ENCODE measurements around the gene IMMP1L.

IMMP1L gene

DNA sequence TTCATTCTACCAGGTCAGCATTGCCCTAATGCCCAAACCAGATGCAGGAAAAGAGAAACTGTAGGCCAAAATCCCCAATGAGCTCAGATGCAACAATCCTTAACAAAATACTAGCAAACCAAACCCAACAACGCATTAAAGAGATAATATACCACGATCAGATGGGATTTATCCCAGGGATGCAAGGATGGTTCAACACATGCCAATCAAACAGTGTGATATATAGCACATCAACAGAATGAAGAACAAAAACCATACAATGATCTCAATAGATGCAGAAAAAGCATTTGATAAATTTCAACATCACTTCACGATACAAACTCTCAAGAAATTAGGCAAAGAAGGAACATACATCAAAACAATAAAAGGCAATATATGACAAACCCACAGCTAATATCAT is 45.0 kb downstream of the IMMP1L start:
- no peak for DNase-seq

DNA sequence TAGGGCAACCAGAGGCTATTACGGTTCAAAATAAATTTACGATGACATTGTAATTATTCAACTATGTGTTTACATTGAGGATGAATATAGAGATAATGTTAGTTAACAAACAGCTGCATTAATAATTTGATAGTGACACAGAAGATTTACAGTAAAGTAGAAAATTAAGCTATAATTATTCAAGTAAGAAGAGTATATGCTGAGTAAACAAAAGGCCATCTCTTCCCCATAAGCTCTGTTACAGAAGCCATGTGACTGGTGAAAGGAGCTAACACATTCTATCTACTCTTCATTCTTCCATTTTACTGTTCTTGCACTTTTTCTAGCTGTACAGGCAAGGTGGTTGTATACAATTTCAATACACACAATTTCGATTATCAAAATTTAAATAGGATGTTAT is 54.2 kb downstream of the IMMP1L start:
- no peak for DNase-seq

DNA sequence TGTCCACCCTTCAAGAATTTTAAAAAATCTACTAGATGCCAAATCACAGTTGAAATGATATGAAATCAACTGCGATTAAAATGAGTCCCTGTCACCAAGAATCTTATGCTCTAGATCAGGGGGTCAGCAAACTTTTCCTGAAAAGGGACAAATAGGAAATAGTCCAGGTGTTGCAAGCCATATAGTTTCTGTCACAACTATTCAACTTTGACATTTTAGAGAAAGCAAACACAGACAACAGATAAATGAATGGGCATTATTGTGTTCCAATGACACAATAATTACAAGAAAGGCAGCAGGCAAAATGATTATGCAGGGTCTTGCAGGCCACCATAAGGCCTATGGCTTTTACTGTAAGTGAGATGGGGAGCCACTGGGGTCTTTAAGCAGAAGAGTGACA is 58.6 kb downstream of the IMMP1L start:
- no peak for DNase-seq

DNA sequence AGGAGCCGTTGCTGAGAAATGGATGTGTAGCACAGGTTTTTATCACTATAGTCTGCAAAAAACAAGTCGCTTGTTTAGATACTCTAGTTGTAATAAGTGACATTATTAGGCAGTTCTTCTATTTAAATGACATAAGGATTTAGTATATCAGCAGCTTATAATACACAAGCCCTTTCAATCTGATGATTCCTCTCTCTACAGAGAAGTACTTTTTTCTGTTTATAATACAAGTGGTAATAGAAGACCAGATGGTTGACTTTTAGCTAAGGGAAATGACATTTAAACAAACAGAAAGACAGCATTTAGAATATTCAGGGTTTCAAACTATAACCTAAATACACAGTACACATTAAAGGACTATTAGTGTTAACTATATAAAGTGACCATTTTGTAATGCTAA is 60.4 kb downstream of the IMMP1L start:
- no peak for DNase-seq

DNA sequence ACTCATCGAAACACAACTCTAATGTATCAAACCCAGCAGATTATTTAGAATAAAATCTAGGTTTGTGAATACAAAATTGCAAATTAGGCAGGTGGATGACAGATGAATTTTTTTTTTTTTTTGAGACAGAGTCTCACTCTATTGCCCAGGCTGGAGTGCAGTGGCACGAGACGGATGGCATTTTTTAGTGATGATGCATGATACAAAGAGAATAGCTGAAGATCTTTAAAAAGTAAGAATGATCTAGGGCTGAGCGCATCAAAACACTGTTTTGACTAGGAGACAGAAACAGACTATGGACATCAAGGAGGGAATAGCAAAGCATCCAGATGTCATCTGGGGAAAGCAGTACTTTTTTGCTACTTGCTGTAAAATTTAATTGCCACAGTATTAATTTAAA is 63.8 kb downstream of the IMMP1L start:
- DNase-seq = no peak

DNA sequence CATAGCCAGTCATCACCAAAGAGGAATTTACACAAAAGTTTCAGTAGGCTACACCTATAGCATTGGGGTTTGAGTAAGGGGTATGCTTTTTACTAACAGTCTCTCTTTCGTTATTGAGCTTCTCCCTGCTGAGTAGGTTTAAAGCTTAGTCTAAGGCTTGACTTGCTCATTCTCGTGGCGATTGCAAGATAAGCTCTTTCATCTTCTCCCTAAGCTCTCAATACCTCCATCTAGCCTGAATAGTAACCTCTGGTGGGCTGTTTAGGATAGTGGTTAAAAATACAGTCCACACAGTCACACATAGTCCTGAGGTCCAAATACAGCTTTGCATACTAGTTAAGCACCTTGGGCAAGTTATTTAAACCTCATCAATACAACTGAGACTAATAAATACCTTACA is 65.6 kb downstream of the IMMP1L start:
- DNase-seq = no peak

DNA sequence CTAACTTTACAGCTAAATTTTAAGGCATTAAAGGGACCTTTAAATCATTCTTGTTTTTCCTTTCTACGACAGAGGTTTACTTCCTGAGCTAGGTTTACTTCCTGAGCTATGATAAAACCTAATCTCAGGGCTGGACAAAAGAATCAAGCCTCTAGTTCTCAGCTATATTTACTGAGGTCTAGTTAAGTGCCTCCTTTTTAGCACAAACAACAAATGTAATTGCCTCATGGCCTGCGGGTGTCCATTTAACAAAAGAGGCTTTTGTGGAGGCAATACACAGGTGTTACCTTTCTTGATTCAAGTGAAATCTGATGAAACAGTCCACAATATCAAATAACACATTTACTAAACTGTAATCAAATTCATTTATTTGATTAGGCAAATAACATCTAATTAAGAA is 67.3 kb downstream of the IMMP1L start:
- DNase-seq = no peak

DNA sequence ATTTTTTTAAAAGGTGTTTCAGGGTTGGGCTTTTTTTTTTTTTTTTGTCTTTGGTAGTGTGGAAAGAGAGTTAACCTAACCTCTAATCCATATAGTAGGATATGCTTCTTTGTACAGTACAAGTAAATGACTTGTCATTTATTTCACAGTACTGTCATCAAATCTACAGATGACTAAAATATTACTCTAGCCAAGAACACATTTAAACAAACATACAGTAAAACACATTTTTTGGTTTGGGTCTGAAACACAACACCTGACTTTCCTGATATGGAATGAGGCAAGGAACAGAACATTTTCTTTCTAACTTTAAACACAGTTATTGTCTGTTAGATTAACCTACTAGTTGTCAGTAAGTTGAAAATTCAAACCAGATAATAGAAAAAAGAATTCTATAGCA is 68.1 kb downstream of the IMMP1L start:
- DNase-seq = no peak

DNA sequence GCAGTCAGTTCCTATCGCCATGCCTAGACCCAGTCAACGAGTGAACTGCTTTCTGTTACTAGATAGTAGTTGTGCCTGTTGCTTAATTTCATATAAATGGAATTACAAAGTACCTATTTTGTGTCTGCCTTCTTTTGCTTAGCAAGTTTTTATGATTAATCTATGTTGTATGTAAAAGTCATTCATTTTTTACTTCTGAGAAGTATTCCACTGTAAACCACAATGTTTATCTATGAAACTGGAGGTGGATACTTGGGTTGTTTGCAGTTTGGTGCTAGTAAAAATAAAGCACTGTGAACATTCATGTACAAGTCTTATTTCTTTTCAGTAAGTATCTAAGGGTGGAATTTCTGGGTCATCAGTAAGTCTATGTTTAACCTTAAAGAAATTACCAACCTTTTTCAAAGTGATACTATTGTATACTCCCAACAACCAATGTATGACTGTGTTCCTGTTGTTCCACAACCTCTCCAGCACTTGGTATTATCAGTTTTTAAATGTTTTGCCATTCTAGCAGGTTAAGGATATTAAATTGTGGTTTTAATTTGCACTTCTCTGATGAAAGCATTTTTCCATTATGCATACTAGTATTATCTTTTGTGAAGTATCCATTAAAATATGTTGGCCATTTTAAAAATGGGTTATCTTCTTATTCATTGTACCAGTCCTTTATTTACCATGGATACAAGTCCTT is 71.5 kb downstream of the IMMP1L start:
- no peak for DNase-seq

DNA sequence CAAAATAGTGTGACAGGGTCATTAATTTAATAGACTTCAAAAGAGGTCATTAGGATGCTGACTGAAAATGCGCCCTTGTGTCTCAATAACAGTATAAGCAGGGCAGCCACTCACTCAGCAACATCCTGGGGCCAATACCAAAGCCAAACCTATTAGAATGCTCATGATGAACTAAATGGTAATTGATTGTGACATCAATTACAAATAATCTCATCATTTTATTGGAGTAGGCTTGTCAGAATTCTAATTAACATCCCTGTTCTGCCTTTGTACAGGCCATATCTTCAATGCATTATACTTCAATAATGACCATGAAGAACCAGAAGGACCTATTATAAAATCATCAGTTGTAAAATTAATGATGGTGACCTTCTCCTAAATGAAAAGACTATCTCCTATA is 75.6 kb downstream of the IMMP1L start:
- no peak for DNase-seq

DNA sequence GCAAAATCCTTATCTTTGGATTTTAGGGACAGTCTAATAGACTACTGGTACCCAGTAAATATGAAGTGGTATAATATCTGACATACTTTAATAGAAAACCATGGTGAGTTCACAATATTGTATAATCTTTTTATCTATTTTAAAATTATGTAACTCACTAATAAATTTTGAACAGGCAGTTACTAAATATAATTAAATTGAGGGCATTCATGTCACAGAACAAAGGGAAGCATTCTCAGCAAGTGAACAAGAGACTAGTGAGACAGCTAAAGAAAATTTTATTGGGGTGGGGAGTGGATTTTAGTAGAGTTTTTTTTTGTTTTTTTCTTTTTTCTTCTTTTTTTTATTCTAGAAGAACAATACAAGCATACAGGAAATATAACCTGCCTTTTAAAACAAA is 84.8 kb downstream of the IMMP1L start:
- no peak for DNase-seq

DNA sequence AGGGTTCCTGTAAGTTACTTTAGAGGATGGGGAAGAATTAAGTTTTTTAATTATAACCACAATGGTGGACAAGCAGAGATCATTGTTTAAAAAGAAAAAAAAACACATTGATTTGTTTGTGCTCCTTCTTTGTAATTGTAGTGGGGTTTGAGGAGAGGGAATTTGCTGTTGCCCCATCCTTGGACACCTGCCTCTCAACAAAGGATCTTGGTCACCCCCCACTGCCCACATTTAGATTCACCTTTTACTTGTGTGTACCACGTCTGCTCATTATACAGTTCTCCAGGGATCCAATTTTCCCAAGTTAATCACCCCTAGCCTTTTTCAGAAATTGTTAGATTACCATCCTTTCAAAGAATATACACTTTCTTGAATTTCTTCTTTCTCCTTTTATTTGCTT is 86.7 kb downstream of the IMMP1L start:
- DNase-seq = no peak

DNA sequence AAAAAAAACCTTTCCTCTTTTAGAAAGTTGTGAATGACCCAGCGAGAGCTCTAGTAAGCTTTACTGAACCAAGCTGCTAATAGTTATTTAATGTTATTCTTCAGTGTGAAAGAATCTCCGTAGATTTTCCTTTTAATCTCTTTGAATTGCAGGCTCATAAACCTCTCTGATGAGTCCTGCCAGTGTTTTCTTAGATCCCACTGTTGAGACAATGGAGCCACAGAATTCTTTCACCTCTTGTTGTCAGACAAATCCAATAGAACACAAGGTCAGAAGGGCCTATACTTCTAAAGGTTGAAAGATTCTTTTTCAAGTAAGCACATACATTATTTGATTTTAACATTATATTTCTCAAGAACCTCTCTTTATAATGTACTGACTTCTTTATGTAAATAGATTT is 87.6 kb downstream of the IMMP1L start:
- no peak for DNase-seq

DNA sequence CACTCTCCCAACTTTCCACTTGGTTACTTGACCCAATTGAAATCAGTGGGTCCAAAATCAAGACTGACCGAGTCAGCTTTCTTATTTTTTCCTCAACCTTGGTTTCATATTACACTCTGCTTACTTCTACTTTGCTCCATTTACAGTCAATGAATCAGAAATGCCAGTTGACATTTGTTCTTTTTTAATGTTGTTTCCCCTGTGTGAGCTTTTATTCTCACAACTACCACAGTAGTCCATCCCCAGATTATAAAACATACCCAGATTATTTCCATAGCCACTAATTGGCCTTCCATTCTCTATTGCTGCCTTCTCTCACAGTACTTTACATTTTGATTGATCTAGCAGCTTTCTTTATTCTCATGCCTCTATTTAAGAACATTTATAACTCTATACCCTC is 89.8 kb downstream of the IMMP1L start:
- DNase-seq = no peak

DNA sequence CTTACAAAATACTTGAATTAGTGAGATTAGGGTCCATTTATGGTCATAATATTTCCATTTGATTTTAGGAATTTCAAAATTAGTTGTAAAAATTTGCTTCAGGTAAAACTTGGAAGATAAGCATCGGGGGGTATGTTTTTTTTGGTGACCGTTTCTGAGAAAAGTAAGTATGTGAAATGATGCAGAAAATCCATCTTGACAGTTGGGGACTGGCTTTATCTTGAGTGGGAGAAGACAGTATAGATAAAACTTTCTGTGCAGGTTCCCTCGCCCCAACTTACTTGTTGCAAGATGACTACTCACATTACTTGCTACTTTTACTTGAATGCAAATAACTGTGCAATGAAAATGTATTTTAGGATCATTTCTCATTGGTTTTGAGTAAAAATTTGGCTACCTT is 90.3 kb downstream of the IMMP1L start:
- DNase-seq = no peak

DNA sequence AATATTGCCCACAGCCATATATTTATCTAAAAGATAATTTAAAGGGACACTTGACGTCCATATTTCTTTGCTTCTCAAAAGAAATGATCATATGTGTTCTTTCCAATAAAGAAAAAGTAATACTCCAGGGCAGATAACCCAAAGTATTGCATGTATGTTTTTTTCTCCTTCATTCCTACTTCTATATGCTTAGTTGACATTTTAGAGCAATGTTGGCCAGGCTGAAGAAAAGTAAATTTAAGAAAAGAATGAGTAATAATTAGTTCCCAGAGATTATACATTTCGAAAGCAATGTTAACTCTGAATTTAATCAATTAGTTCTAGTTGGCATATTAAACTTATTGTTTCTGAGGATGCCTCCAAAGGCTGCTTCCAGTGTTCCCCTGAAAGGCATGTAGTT is 91.6 kb downstream of the IMMP1L start:
- DNase-seq = no peak

DNA sequence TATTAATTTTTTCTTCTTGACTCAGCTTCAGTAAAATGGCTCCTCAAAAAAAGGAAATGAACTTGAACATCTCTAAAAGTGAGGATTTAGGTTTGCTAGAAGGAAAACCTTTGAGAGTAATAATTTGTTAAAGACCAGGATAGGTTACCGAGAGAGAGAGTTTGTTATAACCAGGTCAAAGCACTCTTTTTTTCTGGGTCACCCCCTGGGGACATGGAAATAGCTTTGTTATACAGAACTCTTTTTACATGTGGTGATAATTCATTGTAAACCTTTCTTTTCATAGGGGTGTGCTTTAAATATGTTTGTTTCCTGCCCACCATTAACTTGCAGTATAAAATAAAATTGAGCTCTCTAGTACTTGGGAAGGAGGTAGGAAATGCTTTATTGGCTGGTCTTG is 92.1 kb downstream of the IMMP1L start:
- DNase-seq = no peak

DNA sequence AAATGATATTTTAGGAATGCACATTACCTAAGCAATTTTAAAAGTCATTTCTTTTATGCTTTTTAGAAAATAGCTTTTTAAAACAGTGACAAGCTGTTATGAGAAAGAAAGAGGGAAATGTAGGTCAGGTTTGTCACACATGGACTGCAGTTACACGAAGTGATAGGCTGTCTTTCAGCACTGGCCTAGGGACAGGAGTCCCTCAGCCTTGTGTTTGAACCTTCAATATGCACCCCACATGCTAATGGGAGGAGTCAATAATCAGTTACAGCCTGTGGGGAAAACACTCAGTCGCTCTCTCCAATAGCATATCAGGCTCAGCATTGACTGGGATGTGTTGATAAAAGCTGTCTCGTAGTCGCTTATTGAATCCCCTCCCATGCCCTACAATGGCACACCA is 94.0 kb downstream of the IMMP1L start:
- no peak for DNase-seq

DNA sequence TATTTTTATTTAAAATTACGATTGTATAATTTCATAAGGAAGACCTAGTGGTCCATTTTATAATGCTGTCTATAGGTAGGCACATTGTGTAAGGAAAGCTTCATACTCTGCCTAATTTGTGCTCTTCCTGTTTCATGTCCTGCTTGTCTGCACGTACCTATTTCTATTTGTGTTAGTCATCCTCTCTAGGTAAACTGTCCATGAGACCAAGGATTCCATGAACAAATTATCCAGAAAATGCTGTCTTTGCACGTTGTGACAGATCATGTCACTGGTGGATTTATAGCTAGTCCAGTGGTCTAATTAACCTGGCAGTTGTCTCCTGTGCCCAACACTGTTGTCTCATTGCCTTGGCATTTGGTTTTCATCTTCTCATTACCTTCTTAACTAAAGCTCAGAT is 95.1 kb downstream of the IMMP1L start:
- no peak for DNase-seq

DNA sequence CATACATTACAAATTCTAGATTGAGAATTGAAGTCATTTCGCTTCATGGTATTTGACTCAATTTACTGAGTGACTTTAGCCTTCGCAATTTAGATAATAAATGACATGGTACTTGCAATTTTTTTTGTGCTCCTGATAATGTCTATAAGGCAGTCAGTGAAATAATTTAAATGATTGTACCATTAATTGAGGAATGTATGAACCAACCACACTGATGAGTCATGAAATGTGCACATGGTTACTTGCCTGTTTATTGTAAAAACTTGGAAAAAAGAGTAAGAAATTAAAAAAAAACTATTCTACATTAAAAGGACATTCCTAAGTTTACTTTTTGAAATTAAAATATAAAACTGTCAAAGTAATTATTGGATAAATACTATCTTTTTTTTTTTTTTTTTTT is 96.5 kb downstream of the IMMP1L start:
- DNase-seq = no peak

DNA sequence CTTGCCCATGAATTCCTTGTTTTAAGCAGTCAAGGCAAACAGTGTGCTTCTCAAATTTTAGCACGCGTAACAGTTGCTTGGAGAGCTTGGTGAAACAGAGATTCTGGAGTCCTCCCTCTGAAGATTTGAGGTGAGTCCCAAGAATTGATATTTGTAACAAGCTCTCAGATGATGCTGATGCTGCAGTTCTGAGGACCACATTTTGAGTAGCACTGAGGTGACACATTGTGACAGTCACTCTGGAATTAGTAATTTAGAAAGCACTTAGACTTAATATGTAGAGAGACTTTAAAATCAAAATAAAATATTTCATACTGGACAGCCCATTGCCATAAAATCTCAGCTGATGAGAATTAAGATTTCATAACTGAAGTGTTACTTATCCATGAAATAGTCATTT is 101.2 kb downstream of the IMMP1L start:
- DNase-seq = no peak

DNA sequence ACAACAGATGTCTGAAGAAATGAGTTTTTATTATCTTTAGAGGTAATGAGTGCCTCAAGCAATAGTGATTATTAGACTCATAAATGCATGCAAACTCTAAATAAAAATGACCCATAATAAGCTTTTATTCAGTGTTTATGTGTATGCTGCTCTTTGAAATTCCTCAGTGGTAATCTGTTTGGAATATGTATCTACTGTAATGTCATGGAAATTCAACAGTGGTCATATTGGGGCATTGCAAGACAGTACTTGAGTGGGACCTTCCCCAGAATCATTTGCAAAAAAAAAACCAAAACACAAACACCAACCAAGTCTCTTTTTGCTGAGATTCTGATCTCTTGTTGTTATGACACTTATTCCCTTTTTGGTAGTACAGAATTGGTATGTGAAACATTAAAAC is 104.8 kb downstream of the IMMP1L start:
- no peak for DNase-seq

DNA sequence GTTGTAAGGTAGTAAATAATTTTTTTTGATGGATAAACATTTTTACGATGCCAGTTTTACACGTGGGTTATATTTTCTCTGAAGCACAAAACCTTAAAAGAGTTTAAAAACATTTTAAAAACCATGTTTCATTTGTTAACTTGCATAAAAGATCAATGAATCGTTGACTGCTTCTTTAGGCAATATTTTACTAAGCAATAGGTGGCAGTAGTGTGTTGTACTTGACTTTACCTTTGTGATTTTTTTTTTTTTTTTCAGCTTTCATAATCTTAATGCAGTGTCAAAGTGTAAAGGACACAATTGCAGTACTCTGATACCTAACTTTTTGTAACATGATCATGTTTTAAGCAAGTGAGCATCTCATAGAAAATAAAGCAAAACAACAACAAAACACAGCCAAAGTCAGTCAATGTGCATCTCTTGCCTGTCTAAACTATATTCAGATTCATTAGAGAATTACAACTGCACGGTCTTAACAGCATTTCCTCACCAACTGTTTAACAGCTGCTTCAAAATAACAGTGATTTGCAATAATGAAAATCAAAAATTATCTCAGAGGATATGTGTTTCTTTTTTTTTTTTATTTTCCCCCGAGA is 112.1 kb downstream of the IMMP1L start:
- no peak for DNase-seq

DNA sequence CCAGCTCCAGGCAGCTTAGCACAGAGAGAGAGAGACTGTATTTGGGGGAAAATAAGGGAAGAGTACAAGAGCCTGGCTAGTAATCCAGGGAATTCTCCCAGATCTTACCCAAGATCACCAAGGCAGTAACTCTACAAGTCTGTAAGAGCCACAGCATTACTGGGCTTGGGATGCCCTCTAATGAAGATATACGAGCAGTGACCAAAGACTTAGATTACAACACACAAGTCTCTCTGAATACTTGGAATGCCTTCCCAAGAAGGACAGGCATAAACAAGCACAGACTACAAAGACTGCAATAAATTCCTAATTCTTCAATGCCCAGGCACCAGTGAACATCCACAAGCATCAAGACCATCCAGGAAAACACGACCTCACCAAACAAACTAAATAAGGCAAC is 122.0 kb downstream of the IMMP1L start:
- DNase-seq = no peak

DNA sequence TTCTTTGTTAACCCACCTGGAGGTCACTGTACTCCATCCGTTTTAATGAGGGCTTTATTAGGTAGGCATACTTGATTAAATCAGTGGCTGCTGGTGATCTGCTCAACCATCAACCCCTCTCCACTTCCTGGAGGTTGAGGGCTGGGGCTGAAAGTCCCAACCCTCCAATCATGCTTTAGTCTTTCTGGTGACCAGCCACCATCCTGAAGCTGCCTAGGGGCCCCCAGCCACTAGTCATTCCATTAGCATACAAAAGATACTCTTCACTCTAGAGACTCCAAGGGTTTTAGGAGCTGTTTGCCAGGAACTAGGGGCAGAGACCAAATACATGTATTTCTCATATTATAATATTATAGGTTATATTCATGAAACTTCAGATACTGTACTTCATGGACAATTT is 126.3 kb downstream of the IMMP1L start:
- DNase-seq = no peak
